HG02973 (cell line): ENCODE results near the gene NECAB3.
A peak's percentile ranks its signal among the peaks of the same experiment; 100 is the strongest.
"Not testable (repeated sequence)": the region's sequence is repeated elsewhere in the genome, so short reads cannot be mapped to it uniquely, and the experiment has no call there.

Experiments
- ATAC-seq: cut with Tn5 transposase; IDR thresholded peaks from one replicate; pipeline ENCODE4 v1.9.1; 2021; ENCODE audit warnings: moderate library complexity; ENCODE audit not compliant: unreplicated experiment

The NECAB3 gene, protein sequence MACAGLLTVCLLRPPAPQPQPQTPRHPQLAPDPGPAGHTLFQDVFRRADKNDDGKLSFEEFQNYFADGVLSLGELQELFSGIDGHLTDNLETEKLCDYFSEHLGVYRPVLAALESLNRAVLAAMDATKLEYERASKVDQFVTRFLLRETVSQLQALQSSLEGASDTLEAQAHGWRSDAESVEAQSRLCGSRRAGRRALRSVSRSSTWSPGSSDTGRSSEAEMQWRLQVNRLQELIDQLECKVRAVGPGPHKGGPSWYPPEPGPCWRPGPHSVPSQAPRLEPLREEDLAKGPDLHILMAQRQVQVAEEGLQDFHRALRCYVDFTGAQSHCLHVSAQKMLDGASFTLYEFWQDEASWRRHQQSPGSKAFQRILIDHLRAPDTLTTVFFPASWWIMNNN

DNA sequence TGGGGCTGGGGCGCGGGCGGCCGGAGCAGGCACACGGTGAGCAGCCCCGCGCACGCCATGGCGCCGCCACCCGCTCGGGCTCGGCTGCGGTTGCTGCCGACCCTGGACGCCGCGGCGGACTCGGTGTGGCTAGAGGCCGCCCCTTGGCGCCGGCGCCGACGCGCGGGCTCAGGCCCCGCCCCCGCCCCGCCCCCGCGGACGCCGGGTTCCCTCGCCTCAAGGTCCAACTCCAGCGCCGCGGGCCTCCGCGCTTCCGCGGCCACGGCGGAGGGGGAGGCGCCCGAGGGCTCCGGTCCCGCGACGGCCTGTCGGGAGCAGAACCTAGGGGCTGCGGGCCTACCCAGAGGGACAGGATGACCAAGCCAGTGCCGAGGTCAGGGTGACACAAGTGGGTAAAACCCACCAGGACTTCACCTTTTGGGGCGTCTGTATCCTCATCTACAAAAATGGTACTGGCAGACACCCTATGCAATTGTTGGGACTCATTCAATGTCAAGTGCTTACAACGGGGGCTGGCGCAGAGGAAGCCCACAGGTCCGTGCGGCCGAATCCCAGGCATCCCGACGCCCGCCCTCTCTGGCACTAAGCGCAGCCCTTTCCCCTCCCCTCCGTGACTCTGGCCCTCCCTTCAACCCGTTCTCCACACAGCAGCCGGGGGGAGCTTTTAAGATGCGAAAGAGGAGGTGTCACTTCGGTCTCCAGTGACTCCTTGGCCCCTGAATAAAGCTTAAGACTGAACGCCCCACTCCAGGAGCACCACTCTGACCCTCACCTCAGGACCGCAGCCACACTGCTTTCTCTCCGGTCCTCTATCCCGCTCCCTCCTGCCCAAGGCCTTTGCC, at the start of gene NECAB3:
Gene NECAB3 (minus strand): TSS at position 135 of the 842 bp plus-strand sequence. CDS start 76 bp downstream, at position 59.
- ATAC-seq, result no peak

DNA sequence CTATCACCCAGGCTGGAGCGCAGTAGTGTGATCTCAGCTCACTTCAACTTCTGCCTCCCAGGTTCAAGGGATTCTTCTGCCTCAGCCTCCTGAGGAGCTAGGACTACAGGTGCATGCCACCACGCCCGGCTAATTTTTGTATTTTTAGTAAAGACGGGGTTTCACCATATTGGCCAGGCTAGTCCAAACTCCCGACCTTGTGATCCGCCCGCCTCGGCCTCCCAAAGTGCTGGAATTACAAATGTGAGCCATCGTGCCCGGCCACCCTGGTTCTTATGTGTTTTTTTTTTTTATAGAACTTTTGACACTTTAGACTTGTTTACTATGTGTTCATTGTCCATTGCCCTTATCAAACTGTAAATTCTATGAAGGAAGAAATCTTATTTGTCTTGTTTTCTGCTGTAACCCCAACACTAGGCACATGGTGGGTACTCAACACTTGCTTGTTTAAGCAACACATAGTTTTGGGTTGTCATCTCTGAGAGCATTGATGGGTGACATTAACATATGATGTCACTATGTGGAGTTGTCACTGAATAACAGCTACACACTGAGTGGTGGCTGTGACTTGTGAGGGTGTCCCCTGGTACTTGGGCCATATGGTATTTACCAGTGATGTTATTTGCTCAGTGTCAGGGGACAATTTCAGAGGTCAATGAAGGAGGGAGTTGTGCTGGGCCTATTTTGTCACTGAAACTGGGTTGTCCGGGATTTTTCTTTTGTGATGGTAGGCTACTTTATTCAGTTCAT, 47.3 kb upstream of the NECAB3 start:
- ATAC-seq, result no peak

DNA sequence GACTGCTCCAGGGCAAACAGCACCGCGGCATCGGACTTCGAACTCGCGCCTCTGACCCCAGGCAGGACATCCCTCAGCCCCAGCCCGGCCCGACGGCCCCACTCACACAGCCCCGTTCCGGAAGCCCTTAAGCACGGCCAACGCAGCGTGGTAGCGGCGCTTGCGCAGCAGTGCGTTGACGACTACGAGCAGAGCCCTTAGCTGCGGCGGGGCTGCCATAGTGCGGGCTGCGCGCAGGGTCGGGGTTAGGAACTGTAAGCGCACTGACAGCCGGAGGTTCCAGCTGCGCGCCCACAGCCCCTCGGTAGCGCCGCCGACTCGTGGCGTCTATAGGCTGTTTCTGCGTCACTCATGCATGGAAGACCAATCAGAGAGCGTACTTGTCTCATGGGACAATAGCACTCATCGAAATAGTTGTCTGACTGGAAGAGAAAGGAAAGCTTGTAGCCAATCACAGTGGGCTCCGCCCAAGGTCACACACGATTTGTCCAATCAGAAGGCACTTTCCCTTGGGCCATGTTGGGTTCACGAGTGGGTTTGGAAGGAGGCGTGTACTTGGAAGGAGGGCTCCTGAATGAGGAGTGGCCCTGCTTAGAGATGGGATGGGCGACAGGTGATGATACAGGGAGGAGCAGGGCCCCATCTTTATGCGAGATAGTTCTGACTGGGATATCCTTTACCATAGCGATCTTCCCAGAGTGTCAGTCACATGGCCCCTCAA, 45.9 kb upstream of the NECAB3 start, which contains the start of gene PXMP4:
Gene PXMP4 (minus strand): TSS at position 322 of the 721 bp plus-strand sequence. CDS start 103 bp downstream, at position 219.
- ATAC-seq, result peak; percentile 93

DNA sequence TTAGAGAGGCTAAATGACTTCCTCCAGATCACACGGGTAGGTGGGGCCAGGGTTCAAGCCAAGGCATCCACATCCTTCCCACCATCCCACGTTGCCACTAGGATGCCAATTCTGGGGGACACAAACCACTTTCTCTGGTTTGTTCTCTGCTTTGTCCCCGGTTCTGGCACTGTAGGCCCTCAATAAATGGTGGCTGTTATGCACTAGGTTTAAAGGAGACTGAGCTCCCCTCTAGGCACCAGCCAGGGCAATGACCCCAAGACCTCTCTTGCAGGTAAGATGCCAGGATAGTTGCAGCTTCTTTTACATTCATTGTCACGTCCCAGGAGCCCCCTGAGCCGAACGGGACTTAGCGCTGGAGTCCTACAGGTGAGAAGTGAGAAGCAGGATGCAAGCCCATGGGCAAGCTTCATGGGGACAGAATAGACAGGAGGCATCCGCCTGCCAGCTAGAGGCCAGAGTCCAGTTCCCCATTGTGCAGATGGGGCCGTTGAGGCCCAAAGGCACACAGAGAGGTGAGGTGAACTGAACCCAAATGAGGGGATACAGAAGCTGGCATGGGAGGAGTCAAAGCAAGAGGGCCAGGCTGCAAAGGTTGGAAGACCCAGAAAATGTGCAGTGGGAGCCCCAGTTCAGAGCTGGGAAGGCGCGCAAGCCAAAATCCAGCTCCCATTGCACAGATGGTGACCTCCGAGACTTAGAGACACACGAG, 45.2 kb upstream of the NECAB3 start:
- no peak for ATAC-seq

DNA sequence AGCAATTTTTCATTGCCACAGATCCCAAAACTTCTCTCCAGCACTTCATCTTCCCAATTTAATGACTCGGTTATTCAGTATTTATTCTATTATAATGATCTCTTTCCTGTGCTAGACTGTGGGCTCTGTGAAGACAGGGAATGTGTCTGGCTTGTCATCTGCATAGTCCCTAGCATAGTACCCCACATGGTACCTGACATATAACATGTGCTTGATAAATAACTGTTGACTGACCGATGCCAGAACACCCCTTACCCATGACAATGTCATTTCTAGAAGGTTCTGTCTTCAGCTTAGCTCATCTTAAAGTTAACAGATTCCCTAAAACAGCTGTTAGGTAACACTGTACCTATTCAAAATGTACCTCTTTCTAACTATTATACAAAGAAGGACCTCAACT, 42.3 kb upstream of the NECAB3 start:
- no peak for ATAC-seq

DNA sequence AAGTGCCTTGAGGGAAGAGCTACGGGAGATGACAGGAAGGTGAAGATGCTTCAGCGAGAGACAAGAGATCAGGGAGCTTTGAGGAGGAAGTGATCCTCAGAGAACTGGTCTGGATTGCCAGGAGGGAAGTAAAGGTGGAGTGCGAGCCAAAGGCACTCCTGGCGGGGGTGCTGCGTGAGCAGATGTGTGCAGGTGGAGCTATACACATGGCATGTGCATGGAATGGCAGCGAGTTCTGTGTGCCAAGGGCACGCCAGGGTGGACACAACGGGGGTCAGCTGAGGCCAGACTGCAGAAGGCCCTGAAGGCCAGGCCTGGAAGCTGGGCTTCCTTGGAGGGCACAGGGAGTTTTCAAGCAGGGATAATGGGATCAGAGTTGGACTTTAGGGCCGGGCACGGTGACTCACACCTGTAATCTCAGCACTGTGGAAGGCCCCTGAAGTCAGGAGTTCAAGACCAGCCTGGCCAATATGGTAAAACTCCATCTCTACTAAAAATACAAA, 39.7 kb upstream of the NECAB3 start:
- no peak for ATAC-seq

DNA sequence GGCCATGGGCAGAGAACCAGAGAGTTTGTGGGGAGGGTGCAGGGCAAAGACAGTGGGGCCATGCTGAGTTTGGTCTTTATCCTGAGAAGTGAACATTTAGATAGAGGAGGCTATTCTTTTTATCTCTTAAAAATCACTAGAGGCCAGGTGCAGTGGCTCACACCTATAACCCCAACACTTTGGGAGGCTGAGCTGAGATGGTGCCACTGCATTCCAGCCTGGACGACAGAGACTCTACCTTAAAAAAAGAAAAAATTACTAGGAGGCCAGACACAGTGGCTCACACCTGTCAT, 37.2 kb upstream of the NECAB3 start:
- no peak for ATAC-seq

DNA sequence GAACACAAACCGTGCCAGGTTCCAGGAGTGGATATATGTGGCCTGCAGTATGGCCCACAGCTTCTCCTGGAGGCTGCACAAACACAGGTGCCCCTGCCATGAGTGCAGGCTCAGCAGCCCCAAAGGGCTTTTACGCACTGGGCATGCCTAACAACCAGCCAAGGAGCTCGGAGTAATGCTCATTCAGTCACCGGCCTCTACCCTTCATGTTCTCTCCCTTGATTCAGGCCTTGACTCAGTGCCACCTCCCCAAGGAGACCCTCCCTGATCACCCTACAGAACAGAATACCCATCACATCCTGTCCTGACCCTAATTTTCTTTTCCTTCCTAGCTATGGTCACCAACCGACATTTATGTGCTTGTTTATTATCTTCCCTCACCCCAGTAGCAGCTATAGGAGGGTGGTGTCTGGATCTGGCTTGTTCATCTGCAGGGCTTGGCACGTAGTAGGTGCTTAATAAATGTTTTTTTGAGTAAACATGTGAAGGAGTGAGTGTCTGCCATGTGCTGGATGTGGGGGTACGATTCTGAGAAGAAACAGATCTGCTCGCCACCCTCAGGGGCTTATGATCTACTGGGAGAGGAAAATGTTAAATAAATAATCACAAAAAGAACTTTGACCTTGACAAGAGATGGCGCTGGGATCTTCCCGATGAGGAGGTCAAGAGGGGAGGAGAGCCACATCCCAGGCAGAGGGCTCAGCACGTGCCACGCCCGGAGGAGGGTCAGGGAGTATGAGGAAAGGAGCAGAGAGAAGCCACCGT, 36.6 kb upstream of the NECAB3 start:
- no peak for ATAC-seq

DNA sequence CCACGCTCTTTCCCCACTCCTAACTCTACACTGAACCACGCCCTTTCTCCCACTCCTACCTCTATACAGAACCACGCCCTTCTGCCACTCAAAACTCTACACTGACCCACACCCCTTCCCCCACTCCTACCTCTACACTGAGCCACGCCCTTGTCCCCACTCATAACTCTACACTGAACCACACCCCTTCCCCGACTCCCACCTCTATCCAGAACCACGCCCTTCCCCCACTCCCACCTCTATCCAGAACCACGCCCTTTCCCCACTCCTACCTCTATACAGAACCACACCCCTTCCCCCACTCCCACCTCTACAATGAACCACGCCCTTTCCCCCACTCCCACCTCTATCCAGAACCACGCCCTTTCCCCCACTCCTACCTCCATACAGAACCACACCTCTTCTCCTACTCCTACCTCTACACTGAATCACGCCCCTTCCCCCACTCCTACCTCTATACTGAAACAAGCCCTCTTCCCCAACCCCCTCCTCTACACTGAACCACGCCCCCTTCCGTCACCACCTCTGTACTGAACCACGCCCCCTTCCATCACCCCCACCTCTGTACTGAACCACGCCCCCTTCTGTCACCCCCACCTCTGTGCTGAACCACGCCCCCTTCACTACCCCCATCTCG, 35.8 kb upstream of the NECAB3 start:
- ATAC-seq, result no peak

DNA sequence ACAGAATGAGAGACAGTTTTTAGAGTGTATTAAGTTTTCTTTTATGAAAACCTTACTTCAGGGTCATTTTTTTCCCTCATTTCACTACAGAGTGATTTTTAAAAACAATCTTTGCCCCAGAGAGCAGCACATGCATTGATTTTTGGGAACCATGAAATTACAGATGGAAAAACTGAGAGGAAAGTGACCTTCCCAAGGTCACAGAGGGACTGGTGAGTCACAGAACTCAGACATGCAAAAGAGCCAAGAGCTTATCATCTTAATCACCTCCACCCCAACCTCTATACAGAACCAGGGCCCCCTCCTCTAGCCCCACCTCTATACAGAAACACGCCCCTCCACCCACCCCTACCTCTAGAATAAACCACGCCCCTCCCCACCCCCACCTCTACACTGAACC, 35.2 kb upstream of the NECAB3 start:
- ATAC-seq, result no peak

DNA sequence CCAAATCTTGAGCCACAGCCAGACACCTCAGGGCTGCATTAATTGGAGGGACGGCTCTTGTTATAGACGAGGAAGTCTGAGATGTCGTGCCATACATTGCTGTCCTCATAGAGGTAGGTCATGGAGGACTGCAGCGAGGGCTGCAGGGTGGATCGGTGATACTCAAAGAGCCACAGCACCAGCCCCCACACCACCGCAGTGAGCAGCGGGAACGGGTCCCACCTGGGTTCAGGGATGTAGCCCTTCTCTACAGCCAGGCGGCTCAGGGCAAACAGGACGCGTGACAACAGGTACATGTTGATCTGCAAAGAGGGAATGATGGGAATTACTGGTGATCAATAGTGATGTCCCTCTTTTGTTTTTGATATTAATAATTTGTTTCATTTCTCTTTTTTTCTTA, 33.4 kb upstream of the NECAB3 start:
- no peak for ATAC-seq

DNA sequence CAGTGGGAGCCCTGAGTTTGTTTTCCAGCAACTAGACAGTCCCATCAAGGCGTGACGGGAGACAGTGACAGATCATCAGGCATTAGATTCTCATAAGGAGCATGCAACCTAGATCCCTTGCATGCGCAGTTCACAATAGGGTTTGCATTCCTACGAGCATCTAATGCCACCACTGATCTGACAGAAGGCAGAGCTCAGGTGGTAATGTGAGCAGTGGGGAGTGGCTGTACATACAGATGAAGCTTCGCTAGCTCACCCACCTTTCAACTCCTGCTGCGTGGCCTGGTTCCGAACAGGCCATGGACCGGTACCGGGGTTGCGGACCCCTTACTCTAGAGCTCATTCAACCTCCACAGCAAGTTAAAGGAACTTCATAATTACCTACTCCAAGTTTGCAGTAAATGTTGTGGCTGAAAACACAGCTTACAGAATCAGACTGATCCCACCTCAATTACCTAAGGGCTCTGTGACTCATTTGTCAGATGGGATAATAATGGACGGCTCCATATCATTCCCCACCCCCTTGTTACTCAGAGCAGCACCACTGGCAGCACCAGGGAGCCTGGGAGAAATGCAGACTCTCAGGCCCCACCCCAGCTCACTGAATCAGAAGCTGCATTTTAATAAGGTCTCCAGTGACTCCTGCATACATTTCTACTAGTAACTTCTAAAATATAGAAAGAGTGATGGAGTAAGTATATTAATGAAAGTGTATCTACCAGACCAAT, 30.1 kb upstream of the NECAB3 start:
- no peak for ATAC-seq

DNA sequence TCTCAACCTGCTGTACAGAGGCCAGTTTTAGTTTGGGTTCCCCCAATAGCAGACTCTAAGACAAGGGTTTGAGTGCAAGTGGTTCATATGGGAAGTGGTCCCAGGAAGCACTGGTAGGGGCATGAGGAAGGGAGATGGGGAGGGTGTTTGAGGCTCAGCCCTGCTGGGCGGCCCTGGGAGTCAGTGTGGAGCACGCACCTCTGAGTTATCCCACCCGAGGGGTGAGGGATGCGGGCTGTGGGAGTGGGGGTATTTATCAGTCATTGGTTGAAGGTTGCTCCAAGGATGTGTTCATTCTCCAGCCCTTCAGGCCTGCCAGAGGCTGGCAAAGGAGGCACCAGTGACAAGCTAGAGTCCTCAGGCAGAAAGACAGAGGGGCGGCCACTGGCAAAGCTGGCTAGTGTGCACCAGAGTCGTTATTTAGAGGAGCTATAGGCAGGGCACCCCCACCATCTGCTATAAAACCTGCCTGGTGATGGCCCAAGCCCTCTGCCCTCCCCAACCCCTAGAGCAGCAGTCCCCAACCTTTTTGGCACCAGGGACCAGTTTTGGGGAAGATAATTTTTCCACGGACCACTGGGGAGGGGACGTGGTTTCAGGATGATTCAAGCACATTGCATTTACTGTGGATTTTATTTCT, 29.4 kb upstream of the NECAB3 start:
- no peak for ATAC-seq

DNA sequence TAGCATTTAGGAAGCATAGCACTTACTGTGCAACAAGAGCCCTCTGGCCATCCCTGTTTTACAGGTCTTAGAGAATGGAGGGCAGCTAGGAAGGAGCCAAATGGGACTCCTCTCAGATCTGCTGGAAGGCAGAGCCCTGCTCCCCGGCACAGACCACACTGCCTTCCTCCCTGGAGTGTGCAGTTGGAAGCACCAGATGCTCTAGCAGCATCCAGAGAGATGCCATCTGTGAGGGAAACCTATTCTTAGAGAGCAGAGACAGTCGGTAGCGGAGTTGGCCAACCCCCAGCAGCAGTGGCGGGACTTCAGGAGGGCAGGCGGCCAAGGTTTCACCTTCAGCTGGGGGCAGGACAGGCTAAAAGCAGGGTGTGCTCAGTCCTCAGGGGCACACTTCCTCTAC, 28.6 kb upstream of the NECAB3 start:
- ATAC-seq, result no peak

DNA sequence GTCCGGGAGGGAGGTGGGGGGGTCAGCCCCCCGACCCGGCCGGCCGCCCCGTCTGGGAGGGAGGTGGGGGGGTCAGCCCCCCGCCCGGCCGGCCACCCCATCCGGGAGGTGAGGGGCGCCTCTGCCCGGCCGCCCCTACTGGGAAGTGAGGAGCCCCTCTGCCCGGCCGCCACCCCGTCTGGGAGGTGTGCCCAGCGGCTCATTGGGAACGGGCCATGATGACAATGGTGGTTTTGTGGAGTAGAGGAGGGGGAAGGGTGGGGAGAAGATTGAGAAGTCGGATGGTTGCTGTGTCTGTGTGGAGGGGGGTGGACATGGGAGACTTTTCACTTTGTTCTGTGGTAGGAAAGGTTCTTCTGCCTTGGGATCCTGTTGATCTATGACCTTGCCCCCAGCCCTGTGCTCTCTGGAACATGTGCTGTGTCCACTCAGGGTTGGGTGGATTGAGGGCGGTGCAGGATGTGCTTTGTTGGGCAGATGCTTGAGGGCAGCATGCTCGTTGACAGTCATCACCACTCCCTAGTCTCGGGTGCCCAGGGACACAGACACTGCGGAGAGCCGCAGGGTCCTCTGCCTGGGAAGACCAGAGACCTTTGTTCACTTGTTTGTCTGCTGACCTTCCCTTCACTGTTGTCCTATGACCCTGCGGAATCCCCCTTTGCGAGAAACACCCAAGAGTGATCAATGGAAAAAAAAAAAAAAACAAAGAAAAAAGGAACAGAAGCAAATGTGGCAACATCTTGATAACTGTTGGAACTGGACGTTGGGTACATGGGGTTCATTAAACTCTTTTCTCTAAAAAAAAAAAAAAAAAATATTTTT, 27.6 kb upstream of the NECAB3 start:
- ATAC-seq, result no peak

DNA sequence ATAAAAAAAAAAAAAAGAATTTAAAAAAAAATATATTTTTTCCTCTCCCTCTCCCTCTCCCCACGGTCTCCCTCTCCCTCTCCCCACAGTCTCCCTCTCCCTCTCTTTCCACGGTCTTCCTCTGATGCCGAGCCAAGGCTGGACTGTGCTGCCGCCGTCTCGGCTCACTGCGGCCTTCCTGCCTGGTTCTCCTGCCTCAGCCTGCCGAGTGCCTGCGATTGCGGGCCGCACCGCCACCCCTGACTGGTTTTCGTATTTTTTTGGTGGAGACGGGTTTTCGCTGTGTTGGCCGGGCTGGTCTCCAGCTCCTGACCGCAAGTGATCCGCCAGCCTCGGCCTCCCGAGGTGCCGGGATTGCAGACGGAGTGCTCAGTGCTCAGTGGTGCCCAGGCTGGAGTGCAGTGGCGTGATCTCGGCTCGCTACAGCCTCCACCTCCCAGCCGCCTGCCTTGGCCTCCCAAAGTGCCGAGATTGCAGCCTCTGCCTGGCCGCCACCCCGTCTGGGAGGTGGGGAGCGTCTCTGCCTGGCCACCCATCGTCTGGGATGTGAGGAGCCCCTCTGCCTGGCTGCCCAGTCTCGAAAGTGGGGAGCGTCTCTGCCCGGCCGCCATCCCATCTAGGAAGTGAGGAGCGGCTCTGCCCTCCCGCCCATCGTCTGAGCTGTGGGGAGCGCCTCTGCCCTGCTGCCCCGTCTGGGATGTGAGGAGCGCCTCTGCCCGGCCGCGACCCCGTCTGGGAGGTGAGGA, 26.6 kb upstream of the NECAB3 start:
- not testable (repeated sequence) for ATAC-seq
